NCI-H345 (cell line): ENCODE results near the gene SPTAN1.
"Not testable (repeated sequence)": the region's sequence is repeated elsewhere in the genome, so short reads cannot be mapped to it uniquely, and the experiment has no call there.

Experiments used
- DNase-seq: peaks from one replicate; lab custom pipeline; 2025; lab: John Stamatoyannopoulos, UW

SPTAN1 gene

GRCh38 chr9:128552744-128553440 lies 505 bp downstream of the SPTAN1 start:
- peak; percentile 68 for DNase-seq

GRCh38 chr9:128553728-128554127 lies 1.3 kb downstream of the SPTAN1 start:
- no peak for DNase-seq

GRCh38 chr9:128554155-128554862 lies 1.9 kb downstream of the SPTAN1 start:
- DNase-seq = no peak

- DNase-seq = no peak
Observed at GRCh38 chr9:128555180-128555721, 2.9 kb downstream of the SPTAN1 start.

GRCh38 chr9:128556276-128556675 lies 3.9 kb downstream of the SPTAN1 start:
- DNase-seq = no peak

GRCh38 chr9:128556926-128557634 lies 4.7 kb downstream of the SPTAN1 start:
- DNase-seq = no peak

- DNase-seq = peak; percentile 93
Observed at GRCh38 chr9:128558431-128559310, 6.3 kb downstream of the SPTAN1 start.

- no peak for DNase-seq
Observed at GRCh38 chr9:128565578-128565977, 13.2 kb downstream of the SPTAN1 start.

- DNase-seq = peak; percentile 15
Observed at GRCh38 chr9:128568470-128569078, 16.2 kb downstream of the SPTAN1 start.

GRCh38 chr9:128575469-128575868 lies 23.1 kb downstream of the SPTAN1 start:
- no peak for DNase-seq

- no peak for DNase-seq
Observed at GRCh38 chr9:128575916-128576315, 23.5 kb downstream of the SPTAN1 start.

- no peak for DNase-seq
Observed at GRCh38 chr9:128577206-128577605, 24.8 kb downstream of the SPTAN1 start.

- DNase-seq = no peak
Observed at GRCh38 chr9:128579194-128579593, 26.8 kb downstream of the SPTAN1 start.

- DNase-seq = no peak
Observed at GRCh38 chr9:128580731-128581130, 28.3 kb downstream of the SPTAN1 start.

GRCh38 chr9:128585155-128585554 lies 32.8 kb downstream of the SPTAN1 start:
- not testable (repeated sequence) for DNase-seq

- DNase-seq = not testable (repeated sequence)
Observed at GRCh38 chr9:128586934-128587333, 34.5 kb downstream of the SPTAN1 start.

- no peak for DNase-seq
Observed at GRCh38 chr9:128587453-128587852, 35.1 kb downstream of the SPTAN1 start.

GRCh38 chr9:128588581-128589233 lies 36.3 kb downstream of the SPTAN1 start:
- no peak for DNase-seq

- no peak for DNase-seq
Observed at GRCh38 chr9:128593039-128593438, 40.7 kb downstream of the SPTAN1 start.

- no peak for DNase-seq
Observed at GRCh38 chr9:128593856-128594255, 41.5 kb downstream of the SPTAN1 start.

- no peak for DNase-seq
Observed at GRCh38 chr9:128595471-128595870, 43.1 kb downstream of the SPTAN1 start.
